GM19452 (cell line): ENCODE measurements around the gene C6orf47.
"Not testable (repeated sequence)": the region's sequence is repeated elsewhere in the genome, so short reads cannot be mapped to it uniquely, and the experiment has no call there.

Experiments
- ATAC-seq: cut with Tn5 transposase; IDR thresholded peaks from one replicate; pipeline ENCODE4 v1.9.1; 2021; ENCODE audit not compliant: unreplicated experiment

The C6orf47 gene

DNA sequence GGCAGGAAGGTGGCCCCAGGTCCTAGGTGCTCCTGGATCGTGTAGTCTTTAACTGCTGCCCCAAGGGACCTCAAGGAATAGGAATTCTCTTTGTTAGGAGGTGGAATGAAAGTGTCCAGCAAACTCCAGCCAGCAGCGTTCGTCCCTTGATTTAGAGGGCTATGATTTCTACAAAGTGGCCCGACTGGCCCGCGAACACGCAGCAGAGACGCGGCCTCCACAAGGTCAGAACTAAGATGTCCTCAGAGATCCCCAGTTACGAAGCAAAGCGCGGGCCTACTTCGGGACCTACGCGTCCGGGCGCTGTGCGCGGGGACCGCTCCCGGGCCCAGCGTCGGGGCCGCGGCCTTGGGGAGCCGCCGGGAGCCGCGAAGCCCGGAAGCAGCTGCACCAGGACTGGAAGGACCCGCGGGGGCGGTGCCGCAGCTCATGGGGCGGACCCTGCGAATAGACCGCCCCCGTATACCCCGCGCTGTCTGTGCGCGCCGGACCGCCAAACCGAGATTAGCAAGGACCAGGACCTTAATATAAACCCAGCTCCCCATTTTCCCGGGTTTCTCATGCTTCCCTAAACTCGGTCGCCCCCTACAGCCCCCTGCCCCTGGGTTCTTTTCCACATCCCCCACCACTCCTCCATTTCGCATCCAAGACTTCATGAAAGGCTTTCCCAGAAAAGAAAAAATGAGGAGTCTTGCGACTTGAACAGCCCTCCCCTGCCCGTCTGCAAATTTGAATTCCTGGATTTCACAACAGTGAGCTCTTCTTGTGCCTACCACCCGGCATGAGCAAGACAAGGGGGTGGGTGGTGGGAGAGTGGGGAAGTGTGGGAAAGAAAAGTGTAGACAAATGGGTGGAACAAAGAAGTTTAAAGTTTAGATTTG, at the start of gene C6orf47:
Gene C6orf47 (minus strand): TSS at position 398 of the 881 bp plus-strand sequence. CDS start 831 bp downstream, outside the sequence.
- ATAC-seq: no peak

GRCh38 chr6:31709157-31709556, 48.6 kb upstream of the C6orf47 start:
- not testable (repeated sequence) for ATAC-seq

DNA sequence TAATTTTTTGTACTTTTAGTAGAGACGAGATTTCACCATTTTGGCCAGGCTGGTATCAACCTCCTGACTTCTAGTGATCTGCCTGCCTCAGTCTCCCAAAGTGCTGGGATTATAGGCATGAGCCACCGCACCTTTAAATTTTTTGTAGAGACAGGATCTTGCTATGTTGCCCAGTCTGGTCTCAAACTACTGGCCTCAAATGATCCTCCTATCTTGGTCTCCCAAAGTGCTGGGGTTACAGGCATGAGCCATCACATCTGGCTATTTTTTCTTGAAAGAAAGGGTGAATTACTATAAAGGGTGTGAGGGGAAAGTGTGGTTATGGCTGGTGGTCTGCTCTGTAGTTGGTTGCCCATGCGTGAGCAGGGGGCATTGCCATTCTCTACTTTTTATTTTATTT, 47.6 kb upstream of the C6orf47 start:
- no peak for ATAC-seq

DNA sequence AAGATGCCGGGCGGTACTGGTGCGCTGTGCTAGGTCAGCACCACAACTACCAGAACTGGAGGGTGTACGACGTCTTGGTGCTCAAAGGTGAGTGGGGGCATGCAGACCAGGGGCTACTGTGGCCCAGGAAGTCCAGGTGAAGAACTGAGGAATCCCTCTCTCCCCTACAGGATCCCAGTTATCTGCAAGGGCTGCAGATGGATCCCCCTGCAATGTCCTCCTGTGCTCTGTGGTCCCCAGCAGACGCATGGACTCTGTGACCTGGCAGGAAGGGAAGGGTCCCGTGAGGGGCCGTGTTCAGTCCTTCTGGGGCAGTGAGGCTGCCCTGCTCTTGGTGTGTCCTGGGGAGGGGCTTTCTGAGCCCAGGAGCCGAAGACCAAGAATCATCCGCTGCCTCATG, 47.1 kb upstream of the C6orf47 start:
- ATAC-seq: no peak

DNA sequence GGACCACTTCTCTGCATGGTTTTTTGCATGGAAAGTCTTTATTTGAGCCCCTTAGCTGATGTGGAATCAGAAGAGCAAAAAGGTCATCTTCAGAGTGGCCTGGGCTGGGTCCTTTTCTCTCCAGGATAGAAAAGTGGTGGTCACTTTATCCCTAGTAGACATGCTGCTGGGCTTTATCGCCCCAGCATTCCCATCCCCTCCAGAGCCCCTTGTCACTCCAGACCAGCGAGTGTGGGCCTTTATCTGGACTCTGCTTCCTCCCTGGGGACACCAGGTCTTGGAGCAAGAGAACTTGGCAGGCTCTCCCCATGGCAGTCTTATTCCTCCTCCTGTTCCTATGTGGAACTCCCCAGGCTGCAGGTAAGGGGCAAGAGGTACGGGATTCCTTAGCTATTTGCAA, 46.0 kb upstream of the C6orf47 start, which contains the start of gene LY6G6F:
Gene LY6G6F (plus strand): TSS at position 268 of the 400 bp plus-strand sequence. CDS start 41 bp downstream, at position 309.
- ATAC-seq: no peak

GRCh38 chr6:31705931-31706330, 45.4 kb upstream of the C6orf47 start:
- ATAC-seq: no peak

DNA sequence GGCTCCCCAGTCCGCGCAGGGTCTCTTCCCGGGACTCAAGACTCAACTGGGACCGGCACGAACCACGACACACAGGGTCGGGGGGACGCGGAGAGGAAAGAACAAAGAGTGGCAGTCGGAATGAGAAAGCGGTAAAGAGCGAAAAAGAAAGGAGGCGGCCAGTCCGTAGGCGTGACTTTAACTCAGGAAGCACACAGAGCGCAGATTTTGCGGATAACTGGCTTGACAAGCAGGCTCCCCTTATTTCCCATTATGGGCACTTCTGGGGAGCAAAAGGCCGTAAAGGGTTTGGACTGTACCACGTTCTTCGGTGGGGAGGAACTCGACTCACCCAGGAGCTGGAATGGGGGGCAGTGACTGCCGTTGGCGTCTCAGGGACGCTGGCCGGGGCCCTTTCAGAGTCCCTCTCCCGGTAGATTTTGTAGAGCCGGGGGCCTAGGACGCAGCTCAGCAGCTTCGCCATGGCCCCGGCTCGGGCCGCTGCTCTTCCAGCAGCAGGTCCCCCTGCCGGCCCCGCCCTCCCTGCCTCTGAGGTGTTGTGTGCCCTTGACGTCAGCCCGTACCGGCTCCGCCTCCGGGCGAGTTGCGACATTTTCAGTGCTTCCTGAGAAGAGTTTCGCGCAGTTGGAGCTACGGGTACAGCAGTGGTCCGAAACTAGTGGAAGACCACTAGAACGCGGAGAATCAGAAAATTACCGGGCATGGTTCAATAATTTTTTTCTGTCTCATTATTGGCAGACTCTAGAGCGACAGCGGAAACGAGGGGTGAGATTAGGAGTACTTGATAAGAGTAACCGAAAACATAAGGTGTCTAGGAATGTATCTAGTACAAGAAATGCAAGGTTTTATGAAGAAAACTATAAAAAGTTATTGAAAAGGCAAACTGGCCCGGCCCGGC, 42.5 kb upstream of the C6orf47 start, which contains the start of gene ABHD16A:
Gene ABHD16A (minus strand): TSS at position 506 of the 898 bp plus-strand sequence. CDS start 43 bp downstream, at position 463.
- ATAC-seq: peak; percentile 86

GRCh38 chr6:31702405-31702818, 41.8 kb upstream of the C6orf47 start:
- no peak for ATAC-seq

DNA sequence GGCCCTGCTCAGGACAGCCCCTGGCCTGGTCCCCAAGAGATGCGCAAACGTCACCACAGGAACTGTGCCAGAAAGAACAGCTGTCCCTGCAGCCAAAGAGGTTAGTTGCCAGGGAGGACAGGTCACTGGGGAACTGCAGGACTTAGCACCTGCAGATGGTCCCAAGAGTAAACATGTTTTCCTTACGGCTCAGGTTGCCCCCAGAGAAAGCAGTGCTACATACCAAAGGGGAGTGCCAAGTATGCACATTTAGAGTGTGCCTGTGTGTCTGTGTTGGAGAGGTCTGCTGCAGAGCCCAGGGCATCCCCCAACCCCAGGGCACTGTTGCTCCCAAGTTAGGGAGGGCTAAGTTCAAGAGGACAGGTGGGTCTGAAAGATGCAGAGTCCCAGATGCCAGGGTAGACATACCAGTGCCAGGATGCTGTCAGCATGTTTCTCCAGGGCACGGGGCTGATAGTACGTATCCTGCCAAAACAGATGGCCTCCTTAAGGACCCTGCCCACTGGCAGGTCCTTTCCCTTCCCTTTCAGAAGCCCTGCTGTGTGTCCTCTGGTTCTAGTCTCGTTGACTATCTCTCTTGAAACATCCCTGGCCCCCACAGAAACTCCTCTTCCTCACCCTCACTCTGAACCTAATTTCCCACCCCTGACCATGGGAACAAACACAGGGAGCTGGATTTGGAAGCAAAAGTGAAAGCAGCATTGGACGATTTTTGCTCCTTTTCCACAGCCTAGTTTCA, 41.3 kb upstream of the C6orf47 start:
- ATAC-seq: no peak

- ATAC-seq: no peak
Observed at GRCh38 chr6:31700740-31701401, 40.3 kb upstream of the C6orf47 start.

DNA sequence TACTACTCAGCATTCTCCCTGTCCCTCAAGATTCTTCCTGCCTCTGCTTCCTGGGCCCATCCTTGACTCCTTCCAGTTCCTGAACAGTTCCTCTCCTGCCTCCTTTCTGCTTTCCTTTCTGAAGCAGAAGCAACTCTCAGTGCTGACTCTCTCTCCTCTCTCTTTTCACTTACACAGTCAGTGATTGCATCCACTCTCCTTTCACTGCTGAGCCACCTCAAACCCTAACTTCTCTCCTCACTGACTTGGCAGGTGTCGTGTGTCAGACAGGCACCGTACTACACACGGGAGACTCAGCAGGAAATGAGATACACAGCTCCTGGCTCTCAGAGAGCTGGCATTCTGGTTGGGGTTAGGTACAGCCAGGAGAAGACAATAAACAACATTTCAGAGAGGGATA, 37.0 kb upstream of the C6orf47 start:
- no peak for ATAC-seq

GRCh38 chr6:31693535-31693934, 33.0 kb upstream of the C6orf47 start:
- ATAC-seq: no peak

DNA sequence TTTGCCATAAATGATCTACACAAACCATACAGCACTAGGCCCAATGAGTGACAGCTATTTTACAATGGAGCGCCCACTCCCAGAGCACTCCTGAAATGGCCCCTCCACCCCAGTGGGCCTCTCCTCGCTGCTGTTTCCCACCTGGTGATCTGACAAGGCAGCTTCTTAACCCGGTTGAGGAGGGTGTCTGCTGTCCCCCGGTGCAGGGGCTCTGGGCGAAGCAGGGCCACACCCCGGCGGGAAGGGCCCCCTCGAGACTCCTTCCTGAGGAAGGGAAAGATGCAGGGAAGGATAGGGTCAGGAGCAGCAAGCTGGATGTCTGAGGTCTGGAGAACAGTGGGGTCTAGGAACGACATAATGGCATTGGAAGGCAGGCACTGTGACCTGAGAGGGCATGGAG, 32.3 kb upstream of the C6orf47 start:
- no peak for ATAC-seq

DNA sequence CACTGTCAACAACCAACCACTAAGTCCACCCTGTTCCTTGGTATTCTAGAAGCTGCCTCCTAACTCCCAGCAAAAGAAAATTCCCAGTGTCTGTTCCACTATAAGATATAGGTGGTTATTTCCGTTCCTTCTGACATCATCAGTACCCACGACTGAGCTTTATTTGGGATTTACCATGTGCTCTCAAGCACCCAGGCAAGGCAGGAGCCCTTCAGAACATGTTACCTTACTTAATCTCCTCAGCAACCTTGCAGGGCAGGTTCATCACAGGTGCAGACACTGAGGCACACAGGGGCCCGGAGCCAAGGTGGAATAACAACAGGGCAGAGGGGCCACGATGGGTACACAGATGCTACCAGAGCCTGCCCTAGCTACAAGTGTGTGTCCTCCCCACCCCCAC, 31.8 kb upstream of the C6orf47 start:
- no peak for ATAC-seq

GRCh38 chr6:31691564-31692108, 31.1 kb upstream of the C6orf47 start:
- ATAC-seq: no peak

- ATAC-seq: no peak
Observed at GRCh38 chr6:31691078-31691463, 30.5 kb upstream of the C6orf47 start.

GRCh38 chr6:31690231-31691077, 29.9 kb upstream of the C6orf47 start:
- no peak for ATAC-seq

DNA sequence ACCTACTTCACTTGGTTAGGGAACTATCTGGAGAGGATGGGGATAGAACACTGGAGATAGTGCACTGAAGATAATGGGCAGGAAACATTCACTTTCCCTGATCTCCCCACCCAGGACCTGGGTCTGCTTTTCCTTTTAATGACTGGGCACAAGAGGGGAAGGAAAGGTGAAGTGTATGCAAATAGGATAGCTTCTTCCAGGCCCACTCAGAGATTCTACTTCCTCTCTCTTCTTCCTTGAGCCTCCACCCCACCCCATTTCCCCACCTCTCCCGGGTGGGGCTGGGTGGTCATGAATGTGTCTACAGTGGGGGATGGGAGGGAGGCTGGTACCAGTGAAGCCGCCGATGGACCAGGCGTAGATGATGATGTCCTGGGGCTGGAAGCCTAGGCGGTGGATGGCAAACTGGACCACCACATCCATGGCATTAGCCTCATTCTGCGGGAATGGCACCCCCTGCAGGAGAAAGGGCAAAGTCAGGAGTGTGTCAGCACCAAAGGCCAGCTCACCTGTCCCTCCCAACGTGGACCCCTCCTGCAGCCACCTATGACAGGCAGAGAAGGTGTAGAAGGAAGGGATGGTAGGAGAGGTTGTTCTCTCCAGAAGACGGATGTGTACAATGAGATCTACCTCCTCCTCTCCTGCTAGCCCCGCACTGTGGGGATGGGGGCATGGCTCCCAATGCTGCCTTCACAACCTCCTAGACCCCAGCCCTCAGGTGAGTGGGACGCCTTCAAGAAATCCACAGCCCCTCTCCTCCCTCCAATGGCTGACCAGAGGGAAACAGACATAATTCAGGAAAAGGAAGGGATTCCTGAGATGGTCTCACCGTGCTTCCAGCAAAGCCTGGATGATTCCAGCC, 28.9 kb upstream of the C6orf47 start:
- no peak for ATAC-seq
